PC-9 (cell line): Measurements from ENCODE around the gene THPO.

Experiments
- CTCF ChIP-seq: fragments of 200-600 bp; sonication (generic); conservative IDR thresholded peaks from 2 replicates; pipeline ENCODE4 v1.6.1; 2017; ENCODE audit warnings: mixed run types, antibody characterized with exemption, mild to moderate bottlenecking, moderate library complexity
- EZH2 ChIP-seq: fragments of 200-600 bp; sonication (generic); IDR thresholded peaks from 2 replicates; pipeline ENCODE4 v1.8.0; 2017; ENCODE audit warnings: antibody characterized with exemption, low read depth

GRCh38 chr3:184405075-184406030, 27.3 kb upstream of the THPO start:
- TF ChIP-seq CTCF (no peak), EZH2 (no peak)
